ENCODE results near the gene RAB1A. TPM values are rescaled to one million over a fixed set of nuclear protein-coding genes. Genes with fewer than 3 reads are reported as not detected.
"Not testable (repeated sequence)": the region's sequence is repeated elsewhere in the genome, so short reads cannot be mapped to it uniquely, and the experiment has no call there.

RAB1A gene
- total RNA-seq, 1 experiment from 2014 or later: 165 TPM

- H3F3A ChIP-seq (ENCODE audit: insufficient read depth, low read depth): no peaks in the 10 kb centered on the region
- no peak overlapping the region for H2AFZ ChIP-seq
- H3K9me2 ChIP-seq (ENCODE audit: insufficient read depth): no peaks in the 10 kb centered on the region
- H4K20me1 ChIP-seq (ENCODE audit: insufficient read depth): no peaks in the 10 kb centered on the region
- no peak for DNase-seq
- H3K4me2 ChIP-seq: no peak overlapping the region
- H3K36me3 ChIP-seq (ENCODE audit: low read depth): no peaks in the 10 kb centered on the region
- BruUV-seq (replicated peaks): no TSS peak
- ChIA-PET CTCF (no interaction called here), POLR2A (ENCODE audit: unreplicated experiment) (no interaction called here)
- H3K27me3 ChIP-seq (ENCODE audit: insufficient read depth, low read depth): no peaks in the 10 kb centered on the region
- H3K79me2 ChIP-seq (ENCODE audit: low read depth): no peaks in the 10 kb centered on the region
- no peak overlapping the region for H3K27ac ChIP-seq
- no peak for TF ChIP-seq EZH2 (IDR thresholded peaks at IDR 0.05; ENCODE audit: low read depth)
- no peak for TF ChIP-seq CTCF (conservative IDR thresholded peaks at IDR 0.05)
- H3K9me3 ChIP-seq (ENCODE audit: insufficient read depth, low read depth): no peaks in the 10 kb centered on the region
- no peak overlapping the region for H3K4me3 ChIP-seq
- H3K4me1 ChIP-seq (replicated peaks; ENCODE audit: insufficient read depth): no peaks in the 10 kb centered on the region
- intact Hi-C loops (cut with micrococcal nuclease; ENCODE audit: unreplicated experiment): no loop called here
Observed at GRCh38 chr2:65175894-65176530, 46.1 kb upstream of the RAB1A start.

- DNase-seq: peak; percentile 8 to 43
- H3K79me2 ChIP-seq (ENCODE audit: low read depth); H3K4me1 ChIP-seq (replicated peaks; ENCODE audit: insufficient read depth); H3K4me3 ChIP-seq; H3K27me3 ChIP-seq (ENCODE audit: insufficient read depth, low read depth); H2AFZ ChIP-seq; H3K27ac ChIP-seq; intact Hi-C loops (cut with micrococcal nuclease; ENCODE audit: unreplicated experiment); H3K9me3 ChIP-seq (ENCODE audit: insufficient read depth, low read depth); H3K9me2 ChIP-seq (ENCODE audit: insufficient read depth); BruUV-seq (replicated peaks); H4K20me1 ChIP-seq (ENCODE audit: insufficient read depth); H3K36me3 ChIP-seq (ENCODE audit: low read depth); H3K4me2 ChIP-seq; H3F3A ChIP-seq (ENCODE audit: insufficient read depth, low read depth): not testable (repeated sequence)
- POLR2A ChIA-PET (ENCODE audit: unreplicated experiment): interaction anchor here (0.6 kb wide), 1 partner anchor 963 kb away, joined by 3 read pairs; no protein-coding TSS in a partner anchor
- CTCF ChIA-PET: interaction anchor here (0.6 kb wide), 1 partner anchor 11 kb away, joined by 3 read pairs; no protein-coding TSS in a partner anchor
Observed at GRCh38 chr2:65174031-65174430, 44.1 kb upstream of the RAB1A start.

GRCh38 chr2:65172994-65173790 lies 43.3 kb upstream of the RAB1A start:
- Histone ChIP-seq H2AFZ (no peak overlapping the region), H3K4me3 (no peak overlapping the region), H3K79me2 (ENCODE audit: low read depth) (no peaks in the 10 kb centered on the region), H3K27ac (no peak overlapping the region), H3K36me3 (ENCODE audit: low read depth) (no peaks in the 10 kb centered on the region), H3K27me3 (ENCODE audit: insufficient read depth, low read depth) (no peaks in the 10 kb centered on the region), H3K4me2 (no peak overlapping the region), H3K9me3 (ENCODE audit: insufficient read depth, low read depth) (no peaks in the 10 kb centered on the region), H3K9me2 (ENCODE audit: insufficient read depth) (no peaks in the 10 kb centered on the region), H4K20me1 (ENCODE audit: insufficient read depth) (no peaks in the 10 kb centered on the region), H3F3A (ENCODE audit: insufficient read depth, low read depth) (0 out of 2 replicates have a peak, but pooled peaks cover 4% of the 10 kb centered on the region), H3K4me1 (replicated peaks; ENCODE audit: insufficient read depth) (no peaks in the 10 kb centered on the region)
- no peak for TF ChIP-seq EZH2 (IDR thresholded peaks at IDR 0.05; ENCODE audit: low read depth)
- TF ChIP-seq CTCF (conservative IDR thresholded peaks at IDR 0.05): no peak
- ChIA-PET CTCF (interaction anchor here (0.6 kb wide), 1 partner anchor 109 kb away, joined by 4 read pairs; no protein-coding TSS in a partner anchor), POLR2A (ENCODE audit: unreplicated experiment) (no interaction called here)
- no peak for DNase-seq
- intact Hi-C loops (cut with micrococcal nuclease; ENCODE audit: unreplicated experiment): no loop called here
- BruUV-seq (replicated peaks): no TSS peak

- H3K4me3 ChIP-seq; BruUV-seq (replicated peaks); DNase-seq; H3K4me2 ChIP-seq; H3K9me2 ChIP-seq (ENCODE audit: insufficient read depth); H3K4me1 ChIP-seq (replicated peaks; ENCODE audit: insufficient read depth); H3F3A ChIP-seq (ENCODE audit: insufficient read depth, low read depth); H3K27me3 ChIP-seq (ENCODE audit: insufficient read depth, low read depth); H3K9me3 ChIP-seq (ENCODE audit: insufficient read depth, low read depth); intact Hi-C loops (cut with micrococcal nuclease; ENCODE audit: unreplicated experiment); POLR2A ChIA-PET (ENCODE audit: unreplicated experiment); H3K79me2 ChIP-seq (ENCODE audit: low read depth); H4K20me1 ChIP-seq (ENCODE audit: insufficient read depth); H3K36me3 ChIP-seq (ENCODE audit: low read depth); H2AFZ ChIP-seq; H3K27ac ChIP-seq: not testable (repeated sequence)
- CTCF ChIA-PET: interaction anchor here (1.3 kb wide), 1 partner anchor 253 kb away, joined by 4 read pairs; no protein-coding TSS in a partner anchor
Observed at GRCh38 chr2:65170611-65171477, 40.9 kb upstream of the RAB1A start.
